Upper lobe of left lung (tissue), 4 donors: Measurements from ENCODE around the gene DNALI1.

Experiments
- POLR2A ChIP-seq, 4 donors: fragments of 450-650 bp; IDR thresholded peaks; one replicate each; pipeline ENCODE4 v1.5.1; 2016 to 2017; ENCODE audit warnings: antibody characterized with exemption in 4 of 4, mild to moderate bottlenecking in 2 of 4
- TF ChIP-seq, protein P1 (sequence below), 6 experiments: fragments of 450-650 bp in 4 of 6; fragments of 200-600 bp in 2 of 6; sonication (generic) in 2 of 6; IDR thresholded peaks; one replicate each; pipeline ENCODE4 v1.5.1; 2016 to 2019; ENCODE audit warnings: antibody characterized with exemption in 6 of 6

DNA sequence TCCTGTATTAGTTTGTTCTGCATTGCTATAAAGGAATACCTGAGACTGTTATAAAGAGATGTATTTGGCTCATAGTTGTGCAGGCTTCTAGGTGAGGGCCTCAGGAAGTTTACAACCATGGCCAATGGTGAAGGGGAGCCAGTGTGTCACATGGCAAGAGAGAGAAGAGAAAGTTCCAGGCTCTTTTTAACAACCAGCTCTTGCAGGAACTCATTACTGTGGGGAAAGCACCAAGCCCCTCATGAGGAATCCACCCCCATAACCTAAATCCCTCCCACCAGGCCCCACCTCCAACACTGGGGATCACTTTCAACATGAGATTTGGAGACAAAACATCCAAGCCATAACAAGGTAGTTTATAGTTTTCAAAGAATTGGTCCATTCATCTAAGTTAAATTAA is 37.1 kb upstream of the DNALI1 start:
- TF ChIP-seq, protein P1, sequence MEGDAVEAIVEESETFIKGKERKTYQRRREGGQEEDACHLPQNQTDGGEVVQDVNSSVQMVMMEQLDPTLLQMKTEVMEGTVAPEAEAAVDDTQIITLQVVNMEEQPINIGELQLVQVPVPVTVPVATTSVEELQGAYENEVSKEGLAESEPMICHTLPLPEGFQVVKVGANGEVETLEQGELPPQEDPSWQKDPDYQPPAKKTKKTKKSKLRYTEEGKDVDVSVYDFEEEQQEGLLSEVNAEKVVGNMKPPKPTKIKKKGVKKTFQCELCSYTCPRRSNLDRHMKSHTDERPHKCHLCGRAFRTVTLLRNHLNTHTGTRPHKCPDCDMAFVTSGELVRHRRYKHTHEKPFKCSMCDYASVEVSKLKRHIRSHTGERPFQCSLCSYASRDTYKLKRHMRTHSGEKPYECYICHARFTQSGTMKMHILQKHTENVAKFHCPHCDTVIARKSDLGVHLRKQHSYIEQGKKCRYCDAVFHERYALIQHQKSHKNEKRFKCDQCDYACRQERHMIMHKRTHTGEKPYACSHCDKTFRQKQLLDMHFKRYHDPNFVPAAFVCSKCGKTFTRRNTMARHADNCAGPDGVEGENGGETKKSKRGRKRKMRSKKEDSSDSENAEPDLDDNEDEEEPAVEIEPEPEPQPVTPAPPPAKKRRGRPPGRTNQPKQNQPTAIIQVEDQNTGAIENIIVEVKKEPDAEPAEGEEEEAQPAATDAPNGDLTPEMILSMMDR (IDR thresholded peaks at IDR 0.05) = no peak
- TF ChIP-seq POLR2A (IDR thresholded peaks at IDR 0.05) = no peak
